H9 (cell line): Measurements from ENCODE around the gene RPAP2. TPM values are rescaled to one million over a fixed set of nuclear protein-coding genes. Genes with fewer than 3 reads are reported as not detected.

Source experiments
- DNase-seq: peaks from one replicate; pipeline ENCODE4 v3.0.0-alpha.2; 2017
- H2AFZ ChIP-seq: one replicate; pipeline ENCODE4 v1.6.1; 2013; ENCODE audit warnings: mild to moderate bottlenecking, low read length, control low read depth, moderate library complexity
- H2AK5ac ChIP-seq: 2 replicates; pipeline ENCODE4 v1.6.1; 2013; ENCODE audit warnings: low read length, control low read depth, mixed read lengths; ENCODE audit not compliant: insufficient read length
- H2BK120ac ChIP-seq: one replicate; pipeline ENCODE4 v1.6.1; 2013; ENCODE audit warnings: low read depth, mild to moderate bottlenecking, low read length, control low read depth, inconsistent platforms; ENCODE audit not compliant: poor library complexity, severe bottlenecking
- H2BK12ac ChIP-seq: 2 replicates; pipeline ENCODE4 v1.6.1; 2013; ENCODE audit warnings: low read length, control low read depth, mixed read lengths, low read depth; ENCODE audit not compliant: insufficient read length
- H2BK15ac ChIP-seq: 2 replicates; pipeline ENCODE4 v1.6.1; 2013; ENCODE audit warnings: low read depth, low read length, control low read depth
- H2BK20ac ChIP-seq: one replicate; pipeline ENCODE4 v1.6.1; 2013; ENCODE audit warnings: low read depth, mild to moderate bottlenecking, low read length, control low read depth, inconsistent platforms; ENCODE audit not compliant: poor library complexity, severe bottlenecking
- H2BK5ac ChIP-seq: 2 replicates; pipeline ENCODE4 v1.6.1; 2013; ENCODE audit warnings: low read length, control low read depth, mixed read lengths; ENCODE audit not compliant: insufficient read length
- H3K14ac ChIP-seq: 2 replicates; pipeline ENCODE4 v1.6.1; 2013; ENCODE audit warnings: low read length, control low read depth; ENCODE audit not compliant: insufficient read depth
- H3K18ac ChIP-seq: 2 replicates; pipeline ENCODE4 v1.6.1; 2013; ENCODE audit warnings: low read depth, mild to moderate bottlenecking, mixed read lengths, low read length, control low read depth; ENCODE audit not compliant: insufficient read length
- H3K23ac ChIP-seq: 2 replicates; pipeline ENCODE4 v1.6.1; 2013; ENCODE audit warnings: low read length, control low read depth, mixed read lengths, low read depth; ENCODE audit not compliant: insufficient read length
- H3K23me2 ChIP-seq: 2 replicates; pipeline ENCODE4 v1.6.1; 2013; ENCODE audit warnings: low read depth, mild to moderate bottlenecking, mixed read lengths, low read length, control low read depth; ENCODE audit not compliant: insufficient read length, poor library complexity, severe bottlenecking
- H3K27ac ChIP-seq: 2 replicates; pipeline ENCODE4 v1.5.1; 2013; ENCODE audit warnings: low read length, control low read depth, mixed read lengths, low read depth; ENCODE audit not compliant: insufficient read length
- H3K27me3 ChIP-seq: 2 replicates; pipeline ENCODE4 v1.6.1; 2013; ENCODE audit warnings: low read length, control low read depth, inconsistent platforms; ENCODE audit not compliant: insufficient read depth
- H3K4ac ChIP-seq: 2 replicates; pipeline ENCODE4 v1.6.1; 2013; ENCODE audit warnings: low read depth, mild to moderate bottlenecking, control low read depth, inconsistent platforms, low read length, moderate library complexity
- H3K4me1 ChIP-seq: 2 replicates; pipeline ENCODE4 v1.6.1; 2013; ENCODE audit warnings: low read length, control low read depth, inconsistent platforms; ENCODE audit not compliant: insufficient read depth
- H3K4me2 ChIP-seq: 2 replicates; pipeline ENCODE4 v1.6.1; 2013; ENCODE audit warnings: low read length, control low read depth, mixed read lengths; ENCODE audit not compliant: insufficient read length, insufficient read depth
- H3K56ac ChIP-seq: 2 replicates; pipeline ENCODE4 v1.6.1; 2013; ENCODE audit warnings: low read depth, mild to moderate bottlenecking, mixed read lengths, low read length, control low read depth; ENCODE audit not compliant: insufficient read length
- H3K79me1 ChIP-seq: 2 replicates; pipeline ENCODE4 v1.6.1; 2013; ENCODE audit warnings: low read depth, mild to moderate bottlenecking, moderate library complexity, low read length, control low read depth, inconsistent platforms; ENCODE audit not compliant: insufficient read depth, poor library complexity, severe bottlenecking
- H3K79me2 ChIP-seq: 2 replicates; pipeline ENCODE4 v1.6.1; 2013; ENCODE audit warnings: low read length, control low read depth, inconsistent platforms; ENCODE audit not compliant: insufficient read depth
- H3K9ac ChIP-seq: 2 replicates; pipeline ENCODE4 v1.6.1; 2013; ENCODE audit warnings: low read length, control low read depth, mixed read lengths; ENCODE audit not compliant: insufficient read length; ENCODE audit errors: extremely low read depth
- H3K9me3 ChIP-seq: one replicate; pipeline ENCODE4 v1.6.1; 2013; ENCODE audit warnings: low read depth, low read length, inconsistent platforms; ENCODE audit not compliant: control insufficient read depth
- H3T11ph ChIP-seq: one replicate; pipeline ENCODE4 v1.6.1; 2013; ENCODE audit warnings: mild to moderate bottlenecking, low read length, control low read depth, inconsistent platforms
- H4K20me1 ChIP-seq: one replicate; pipeline ENCODE4 v1.6.1; 2013; ENCODE audit not compliant: control insufficient read depth, insufficient read length, insufficient read depth
- H4K5ac ChIP-seq: 2 replicates; pipeline ENCODE4 v1.6.1; 2013; ENCODE audit warnings: low read depth, mild to moderate bottlenecking, mixed read lengths, low read length, control low read depth; ENCODE audit not compliant: insufficient read length
- H4K8ac ChIP-seq: replicated peaks from 2 replicates; pipeline ENCODE4 v1.6.1; 2013; ENCODE audit warnings: low read length, control low read depth, mixed read lengths, low read depth; ENCODE audit not compliant: insufficient read length
- H4K91ac ChIP-seq: 2 replicates; pipeline ENCODE4 v1.6.1; 2013; ENCODE audit warnings: low read depth, mild to moderate bottlenecking, moderate library complexity, mixed read lengths, low read length, control low read depth; ENCODE audit not compliant: insufficient read length
- H3K27ac Mint-ChIP-seq, 3 experiments: 2 replicates in 2 of 3; 3 replicates in 1 of 3; pipeline ENCODE4 v1.8.0; 2020 to 2021; ENCODE audit warnings: mixed read lengths in 3 of 3, mild to moderate bottlenecking in 1 of 3, moderate library complexity in 1 of 3
- H3K27me3 Mint-ChIP-seq: 2 replicates; pipeline ENCODE4 v1.8.0; 2021; ENCODE audit warnings: low read depth, mild to moderate bottlenecking, moderate library complexity, mixed read lengths
- H3K36me3 Mint-ChIP-seq, 3 experiments: 2 replicates in 2 of 3; 3 replicates in 1 of 3; pipeline ENCODE4 v1.8.0; 2020 to 2021; ENCODE audit warnings: low read depth in 3 of 3, mixed read lengths in 3 of 3; ENCODE audit not compliant: insufficient read depth in 1 of 3
- H3K4me1 Mint-ChIP-seq, 2 experiments: 2 replicates each; pipeline ENCODE4 v1.8.0; 2020; ENCODE audit warnings: mixed read lengths in 2 of 2
- H3K4me3 Mint-ChIP-seq, 2 experiments: 2 replicates in 1 of 2; 3 replicates in 1 of 2; pipeline ENCODE4 v1.8.0; 2020 to 2021; ENCODE audit warnings: mild to moderate bottlenecking in 2 of 2, mixed read lengths in 2 of 2, moderate library complexity in 1 of 2
- H3K9me3 Mint-ChIP-seq, 2 experiments: 2 replicates in 1 of 2; 3 replicates in 1 of 2; pipeline ENCODE4 v1.8.0; 2020; ENCODE audit warnings: mild to moderate bottlenecking in 2 of 2, mixed read lengths in 2 of 2, moderate library complexity in 1 of 2
- WGBS: extraction: QIAGEN DNeasy Blood & Tissue Kit; methylation state at CpG from one replicate; pipeline ENCODE4 v1.1.7; 2013; ENCODE audit warnings: missing lambda C conversion rate, low lambda C conversion rate, mixed read lengths; ENCODE audit not compliant: insufficient read length; ENCODE audit errors: extremely low coverage; 5-methylcytosine and 5-hydroxymethylcytosine counted together
- total RNA-seq: library from RNA; stranded (reverse); gene quantifications from 2 replicates; pipeline ENCODE4 v1.2.1, GENCODE V29; 2021
- TF ChIP-seq, protein P1 (sequence below): fragments of 200-600 bp; sonication (generic); conservative IDR thresholded peaks from 3 replicates; pipeline ENCODE4 v1.8.0; 2021; ENCODE audit warnings: antibody characterized with exemption, mild to moderate bottlenecking

Gene RPAP2
- total RNA-seq, 1 experiment from 2014 or later: 27.4 TPM

DNA sequence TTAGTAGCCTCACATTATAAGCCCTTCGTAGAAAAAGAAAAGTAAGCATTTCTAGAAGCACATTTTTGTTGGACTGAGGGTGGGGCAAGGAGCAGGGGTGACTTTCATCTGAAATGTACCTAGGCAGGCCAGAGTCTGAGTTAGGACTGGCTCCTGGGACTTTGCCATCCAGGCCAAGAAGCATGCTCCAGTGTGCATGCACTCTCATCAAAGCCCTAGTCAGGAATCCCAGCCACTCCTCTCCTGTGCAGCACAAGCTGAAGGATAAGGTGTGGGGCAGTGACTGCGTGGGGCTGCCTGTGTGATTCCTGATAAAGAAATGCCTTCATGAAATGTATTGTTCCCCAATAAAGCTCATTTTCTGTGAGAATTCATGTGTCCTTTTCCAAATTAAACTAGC lies 99.7 kb downstream of the RPAP2 start:
- no peak overlapping the region for H2BK15ac ChIP-seq
- no peaks in the 10 kb centered on the region for H3K79me2 ChIP-seq
- no peak overlapping the region for H4K8ac ChIP-seq
- no peak overlapping the region for H3K23ac ChIP-seq
- H3K27ac ChIP-seq: no peak overlapping the region
- H3K56ac ChIP-seq: no peak overlapping the region
- H3K9me3 ChIP-seq: no peaks in the 10 kb centered on the region
- TF ChIP-seq, protein P1, sequence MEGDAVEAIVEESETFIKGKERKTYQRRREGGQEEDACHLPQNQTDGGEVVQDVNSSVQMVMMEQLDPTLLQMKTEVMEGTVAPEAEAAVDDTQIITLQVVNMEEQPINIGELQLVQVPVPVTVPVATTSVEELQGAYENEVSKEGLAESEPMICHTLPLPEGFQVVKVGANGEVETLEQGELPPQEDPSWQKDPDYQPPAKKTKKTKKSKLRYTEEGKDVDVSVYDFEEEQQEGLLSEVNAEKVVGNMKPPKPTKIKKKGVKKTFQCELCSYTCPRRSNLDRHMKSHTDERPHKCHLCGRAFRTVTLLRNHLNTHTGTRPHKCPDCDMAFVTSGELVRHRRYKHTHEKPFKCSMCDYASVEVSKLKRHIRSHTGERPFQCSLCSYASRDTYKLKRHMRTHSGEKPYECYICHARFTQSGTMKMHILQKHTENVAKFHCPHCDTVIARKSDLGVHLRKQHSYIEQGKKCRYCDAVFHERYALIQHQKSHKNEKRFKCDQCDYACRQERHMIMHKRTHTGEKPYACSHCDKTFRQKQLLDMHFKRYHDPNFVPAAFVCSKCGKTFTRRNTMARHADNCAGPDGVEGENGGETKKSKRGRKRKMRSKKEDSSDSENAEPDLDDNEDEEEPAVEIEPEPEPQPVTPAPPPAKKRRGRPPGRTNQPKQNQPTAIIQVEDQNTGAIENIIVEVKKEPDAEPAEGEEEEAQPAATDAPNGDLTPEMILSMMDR: no peak
- no peak overlapping the region for H2BK20ac ChIP-seq
- Mint-ChIP-seq H3K9me3 (peaks cover 23 to 27% of the 10 kb centered on the region in 2 experiments), H3K4me3 (no peak overlapping the region), H3K27ac (no peak overlapping the region), H3K4me1 (peaks cover 0 to 5% of the 10 kb centered on the region in 2 experiments; a peak in 1 of 4 replicates), H3K36me3 (peaks cover 9 to 23% (median 12%) of the 10 kb centered on the region in 3 experiments), H3K27me3 (peaks cover 5% of the 10 kb centered on the region; the same call in 1 of the 2 replicates)
- no peak overlapping the region for H3K4me2 ChIP-seq
- H2BK120ac ChIP-seq: no peak overlapping the region
- no peak overlapping the region for H2BK5ac ChIP-seq
- no peak overlapping the region for H2AFZ ChIP-seq
- no peaks in the 10 kb centered on the region for H3K27me3 ChIP-seq
- H3T11ph ChIP-seq: no peak overlapping the region
- no peaks in the 10 kb centered on the region for H4K20me1 ChIP-seq
- no peak overlapping the region for H3K14ac ChIP-seq
- DNase-seq: no peak
- no peak overlapping the region for H4K91ac ChIP-seq
- no peak overlapping the region for H2AK5ac ChIP-seq
- H3K18ac ChIP-seq: no peak overlapping the region
- no peak overlapping the region for H4K5ac ChIP-seq
- H3K79me1 ChIP-seq: no peaks in the 10 kb centered on the region
- no peaks in the 10 kb centered on the region for H3K23me2 ChIP-seq
- H3K9ac ChIP-seq: no peak overlapping the region
- H3K4ac ChIP-seq: no peak overlapping the region
- no CpG with 5 or more reads among the region's 2 CpGs for WGBS
- H2BK12ac ChIP-seq: no peak overlapping the region
- H3K4me1 ChIP-seq: no peaks in the 10 kb centered on the region
